ENCODE results near the gene LTBP4.
"Not testable (repeated sequence)": the region's sequence is repeated elsewhere in the genome, so short reads cannot be mapped to it uniquely, and the experiment has no call there.

LTBP4 gene, protein sequence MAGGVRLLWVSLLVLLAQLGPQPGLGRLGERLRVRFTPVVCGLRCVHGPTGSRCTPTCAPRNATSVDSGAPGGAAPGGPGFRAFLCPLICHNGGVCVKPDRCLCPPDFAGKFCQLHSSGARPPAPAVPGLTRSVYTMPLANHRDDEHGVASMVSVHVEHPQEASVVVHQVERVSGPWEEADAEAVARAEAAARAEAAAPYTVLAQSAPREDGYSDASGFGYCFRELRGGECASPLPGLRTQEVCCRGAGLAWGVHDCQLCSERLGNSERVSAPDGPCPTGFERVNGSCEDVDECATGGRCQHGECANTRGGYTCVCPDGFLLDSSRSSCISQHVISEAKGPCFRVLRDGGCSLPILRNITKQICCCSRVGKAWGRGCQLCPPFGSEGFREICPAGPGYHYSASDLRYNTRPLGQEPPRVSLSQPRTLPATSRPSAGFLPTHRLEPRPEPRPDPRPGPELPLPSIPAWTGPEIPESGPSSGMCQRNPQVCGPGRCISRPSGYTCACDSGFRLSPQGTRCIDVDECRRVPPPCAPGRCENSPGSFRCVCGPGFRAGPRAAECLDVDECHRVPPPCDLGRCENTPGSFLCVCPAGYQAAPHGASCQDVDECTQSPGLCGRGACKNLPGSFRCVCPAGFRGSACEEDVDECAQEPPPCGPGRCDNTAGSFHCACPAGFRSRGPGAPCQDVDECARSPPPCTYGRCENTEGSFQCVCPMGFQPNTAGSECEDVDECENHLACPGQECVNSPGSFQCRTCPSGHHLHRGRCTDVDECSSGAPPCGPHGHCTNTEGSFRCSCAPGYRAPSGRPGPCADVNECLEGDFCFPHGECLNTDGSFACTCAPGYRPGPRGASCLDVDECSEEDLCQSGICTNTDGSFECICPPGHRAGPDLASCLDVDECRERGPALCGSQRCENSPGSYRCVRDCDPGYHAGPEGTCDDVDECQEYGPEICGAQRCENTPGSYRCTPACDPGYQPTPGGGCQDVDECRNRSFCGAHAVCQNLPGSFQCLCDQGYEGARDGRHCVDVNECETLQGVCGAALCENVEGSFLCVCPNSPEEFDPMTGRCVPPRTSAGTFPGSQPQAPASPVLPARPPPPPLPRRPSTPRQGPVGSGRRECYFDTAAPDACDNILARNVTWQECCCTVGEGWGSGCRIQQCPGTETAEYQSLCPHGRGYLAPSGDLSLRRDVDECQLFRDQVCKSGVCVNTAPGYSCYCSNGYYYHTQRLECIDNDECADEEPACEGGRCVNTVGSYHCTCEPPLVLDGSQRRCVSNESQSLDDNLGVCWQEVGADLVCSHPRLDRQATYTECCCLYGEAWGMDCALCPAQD (N-terminal part only)

GRCh38 chr19:40601134-40601974 is at the start of gene LTBP4:
Gene LTBP4 (plus strand): TSS chr19:40601369. CDS start chr19:40601388, 19 bp downstream.
- DNase-seq (ENCODE audit: low read depth): no peak

GRCh38 chr19:40552848-40553247 is 48.3 kb upstream of the LTBP4 start:
- DNase-seq (ENCODE audit: low read depth): no peak

DNA sequence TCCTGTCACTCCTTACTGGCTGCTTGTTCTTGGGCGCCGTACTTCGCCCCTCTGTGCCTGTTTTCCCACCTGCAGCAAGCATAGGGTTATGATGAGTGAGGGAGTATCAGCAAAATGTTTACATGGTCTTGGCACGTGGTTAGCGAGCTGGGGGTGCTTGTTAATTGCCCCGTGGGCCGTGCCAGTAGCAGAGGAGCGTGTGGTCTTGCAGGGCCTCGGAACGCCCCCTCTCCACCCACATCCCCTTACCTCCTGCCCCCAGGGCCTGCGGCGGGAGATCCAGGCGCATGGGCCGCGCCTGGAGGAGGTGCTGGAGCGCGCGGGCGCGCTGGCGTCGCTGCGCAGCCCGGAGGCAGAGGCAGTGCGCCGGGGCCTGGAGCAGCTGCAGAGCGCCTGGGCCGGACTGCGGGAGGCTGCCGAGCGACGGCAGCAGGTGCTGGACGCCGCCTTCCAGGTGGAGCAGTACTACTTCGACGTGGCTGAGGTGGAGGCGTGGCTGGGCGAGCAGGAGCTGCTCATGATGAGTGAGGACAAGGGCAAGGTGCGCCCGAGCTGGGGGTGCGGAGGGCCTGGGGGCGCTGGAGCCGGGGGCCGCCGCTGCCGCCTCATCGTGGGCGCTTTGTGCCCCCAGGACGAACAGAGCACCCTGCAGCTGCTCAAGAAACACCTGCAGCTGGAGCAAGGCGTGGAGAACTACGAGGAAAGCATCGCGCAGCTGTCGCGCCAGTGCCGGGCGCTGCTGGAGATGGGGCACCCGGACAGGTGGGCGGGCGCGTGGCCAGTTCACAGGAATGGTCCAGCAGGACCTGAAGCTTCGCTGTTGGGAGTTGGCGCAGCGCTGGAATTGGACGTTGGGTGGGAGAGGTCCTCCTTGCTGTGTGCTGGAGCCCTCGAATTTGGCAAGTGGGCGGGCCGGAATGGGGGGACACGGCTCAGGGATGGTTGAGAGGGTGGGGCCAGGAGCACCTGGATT is 47.0 kb upstream of the LTBP4 start:
- DNase-seq (ENCODE audit: low read depth): no peak

DNA sequence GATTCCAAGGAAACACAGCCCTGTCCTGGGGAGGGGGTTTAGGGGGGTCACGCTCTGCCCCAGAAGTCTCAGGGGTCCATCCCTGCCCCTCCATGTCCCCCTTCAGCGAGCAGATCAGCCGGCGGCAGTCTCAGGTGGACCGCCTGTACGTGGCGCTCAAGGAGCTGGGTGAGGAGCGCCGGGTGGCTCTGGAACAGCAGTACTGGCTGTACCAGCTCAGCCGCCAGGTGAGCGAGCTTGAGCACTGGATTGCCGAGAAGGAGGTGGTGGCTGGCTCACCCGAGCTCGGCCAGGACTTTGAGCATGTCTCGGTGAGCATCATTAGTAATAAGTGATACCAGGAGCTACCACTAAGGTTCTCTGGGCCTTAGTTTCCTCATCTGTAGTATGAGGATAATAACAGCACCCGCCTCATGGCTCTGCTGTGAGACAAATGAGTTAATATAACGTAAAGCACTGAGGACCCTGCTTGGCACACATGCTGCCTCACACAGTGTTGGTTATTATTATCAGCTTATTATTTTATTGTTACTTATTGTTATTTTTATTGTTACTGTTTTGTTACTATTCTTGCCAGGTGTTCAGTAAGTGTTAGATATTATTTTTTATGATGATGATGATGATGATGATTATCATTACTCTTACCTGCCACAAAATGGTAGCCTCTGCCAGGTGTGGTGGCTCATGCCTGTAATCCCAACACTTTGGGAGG is 45.0 kb upstream of the LTBP4 start:
- no peak for DNase-seq (ENCODE audit: low read depth)

- no peak for DNase-seq (ENCODE audit: low read depth)
These were observed 44.1 kb upstream of the LTBP4 start for GRCh38 chr19:40556953-40557530.

DNA sequence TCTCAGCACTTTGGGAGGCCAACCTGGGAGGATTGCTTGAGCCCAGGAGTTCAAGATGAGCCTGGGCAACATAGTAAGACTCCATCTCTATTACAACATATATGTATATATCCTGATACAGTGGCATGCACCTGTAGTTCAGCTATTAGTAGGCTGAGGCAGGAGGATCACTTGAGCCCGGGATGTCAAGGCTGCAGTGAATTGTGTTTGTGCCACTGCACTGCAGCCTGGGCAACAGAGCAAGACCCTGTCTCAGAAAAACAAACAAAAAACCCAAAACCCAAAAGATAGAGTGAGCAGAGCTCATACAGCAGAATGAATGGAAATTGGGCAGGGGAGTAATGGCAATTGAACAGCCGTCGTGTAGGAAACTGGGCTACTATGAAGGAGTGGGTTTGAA is 41.8 kb upstream of the LTBP4 start:
- no peak for DNase-seq (ENCODE audit: low read depth)

- DNase-seq (ENCODE audit: low read depth): no peak
These were observed 41.1 kb upstream of the LTBP4 start for GRCh38 chr19:40560092-40560507.

DNA sequence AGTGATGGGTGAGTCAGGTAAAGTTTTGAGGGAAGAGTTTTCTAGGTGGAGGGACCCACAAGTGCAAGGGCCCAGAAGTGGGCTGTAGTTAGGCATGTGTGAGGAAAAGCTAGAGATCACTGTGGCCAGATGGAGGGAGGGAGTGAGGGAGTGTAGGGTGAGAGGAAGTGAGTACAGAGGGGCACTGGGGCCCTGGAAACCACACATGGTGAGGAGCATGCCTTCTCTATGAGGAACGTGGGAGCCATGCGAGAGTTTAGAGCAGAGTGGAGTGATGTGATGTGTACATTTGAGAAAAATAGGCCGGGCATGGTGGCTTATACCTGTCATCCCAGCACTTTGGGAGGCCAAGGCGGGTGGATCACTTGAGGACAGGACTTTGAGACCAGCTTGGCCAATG is 39.2 kb upstream of the LTBP4 start:
- no peak for DNase-seq (ENCODE audit: low read depth)

DNA sequence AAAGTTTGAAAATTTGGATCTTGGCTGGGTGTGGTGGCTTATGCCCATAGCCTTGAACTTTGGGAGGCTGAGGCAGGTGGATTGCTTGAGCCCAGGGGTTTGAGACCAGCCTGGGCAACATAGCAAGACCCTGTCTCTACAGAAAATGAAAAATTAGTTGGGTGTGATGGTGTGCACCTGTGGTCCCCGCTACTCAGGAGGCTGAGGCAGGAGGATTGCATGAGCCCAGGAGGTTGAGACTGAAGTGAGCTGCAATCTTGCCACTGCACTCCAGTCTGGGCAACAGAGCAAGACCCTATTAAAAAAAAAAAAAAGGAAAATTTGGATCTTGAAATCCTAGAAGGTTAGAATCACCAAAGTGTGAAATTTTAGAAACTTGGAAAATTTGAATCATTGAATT is 36.6 kb upstream of the LTBP4 start:
- DNase-seq (ENCODE audit: low read depth): not testable (repeated sequence)

GRCh38 chr19:40565355-40565754 is 35.8 kb upstream of the LTBP4 start:
- DNase-seq (ENCODE audit: low read depth): no peak

- no peak for DNase-seq (ENCODE audit: low read depth)
These were observed 35.2 kb upstream of the LTBP4 start for GRCh38 chr19:40565910-40566495.

GRCh38 chr19:40567040-40567749 is 34.0 kb upstream of the LTBP4 start:
- DNase-seq (ENCODE audit: low read depth): no peak

GRCh38 chr19:40567750-40568494 is 33.2 kb upstream of the LTBP4 start:
- no peak for DNase-seq (ENCODE audit: low read depth)

GRCh38 chr19:40570313-40571004 is 30.7 kb upstream of the LTBP4 start:
- peak; percentile 98 for DNase-seq (ENCODE audit: low read depth)

- no peak for DNase-seq (ENCODE audit: low read depth)
These were observed 30.2 kb upstream of the LTBP4 start for GRCh38 chr19:40571005-40571318.

GRCh38 chr19:40571831-40572495 is 29.2 kb upstream of the LTBP4 start:
- DNase-seq (ENCODE audit: low read depth): no peak
